ENCODE data around the gene ASCC1.

DNA sequence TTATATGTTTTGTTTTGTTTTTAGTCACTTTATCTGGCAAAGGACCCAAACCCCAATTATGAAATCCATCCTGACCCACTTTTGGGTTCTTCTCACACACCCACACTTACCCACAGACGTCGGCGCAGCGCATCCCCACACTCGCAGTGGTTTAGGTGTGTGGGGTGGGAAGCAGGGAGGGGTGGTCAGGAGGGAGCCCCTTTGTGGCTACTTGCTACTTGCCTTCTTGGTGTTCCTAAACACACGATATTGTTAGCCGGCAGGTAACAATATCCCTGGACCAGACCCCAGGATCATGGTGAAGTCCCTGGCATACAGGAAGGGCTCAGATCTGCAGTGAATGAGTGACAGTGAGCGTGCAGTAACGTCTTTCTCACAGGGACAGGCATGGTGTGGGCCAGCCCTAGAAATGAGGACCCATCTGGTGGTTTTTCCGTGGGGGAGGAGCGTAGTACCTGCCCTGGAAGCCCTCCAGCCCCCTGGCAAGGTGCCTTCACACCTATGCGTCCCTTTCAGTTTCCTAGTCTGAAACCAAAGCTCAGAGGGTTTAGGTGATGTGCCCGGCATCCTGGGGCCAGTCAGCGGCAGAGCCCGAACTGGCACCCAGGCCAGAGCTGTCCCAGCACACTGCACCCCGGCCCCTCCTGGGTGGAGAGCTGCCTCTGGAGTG lies 132.2 kb downstream of the ASCC1 start:
- TF ChIP-seq, protein P1, sequence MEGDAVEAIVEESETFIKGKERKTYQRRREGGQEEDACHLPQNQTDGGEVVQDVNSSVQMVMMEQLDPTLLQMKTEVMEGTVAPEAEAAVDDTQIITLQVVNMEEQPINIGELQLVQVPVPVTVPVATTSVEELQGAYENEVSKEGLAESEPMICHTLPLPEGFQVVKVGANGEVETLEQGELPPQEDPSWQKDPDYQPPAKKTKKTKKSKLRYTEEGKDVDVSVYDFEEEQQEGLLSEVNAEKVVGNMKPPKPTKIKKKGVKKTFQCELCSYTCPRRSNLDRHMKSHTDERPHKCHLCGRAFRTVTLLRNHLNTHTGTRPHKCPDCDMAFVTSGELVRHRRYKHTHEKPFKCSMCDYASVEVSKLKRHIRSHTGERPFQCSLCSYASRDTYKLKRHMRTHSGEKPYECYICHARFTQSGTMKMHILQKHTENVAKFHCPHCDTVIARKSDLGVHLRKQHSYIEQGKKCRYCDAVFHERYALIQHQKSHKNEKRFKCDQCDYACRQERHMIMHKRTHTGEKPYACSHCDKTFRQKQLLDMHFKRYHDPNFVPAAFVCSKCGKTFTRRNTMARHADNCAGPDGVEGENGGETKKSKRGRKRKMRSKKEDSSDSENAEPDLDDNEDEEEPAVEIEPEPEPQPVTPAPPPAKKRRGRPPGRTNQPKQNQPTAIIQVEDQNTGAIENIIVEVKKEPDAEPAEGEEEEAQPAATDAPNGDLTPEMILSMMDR (IDR thresholded peaks at IDR 0.05; ENCODE audit: low read length) = no peak
- TF ChIP-seq EZH2phosphoT487 (IDR thresholded peaks at IDR 0.05; ENCODE audit: low read length) (no peak), EZH2 (optimal IDR thresholded peaks at IDR 0.05; ENCODE audit: low read depth, low read length) (no peak)
